GM08714 (cell line): ENCODE measurements around the gene EDRF1.

Source experiments
- H3K4me3 ChIP-seq: fragments of 200-500 bp; sonication (Bioruptor generic); 2 replicates; pipeline ENCODE4 v1.5.1; 2014; ENCODE audit warnings: mild to moderate bottlenecking, low read length, inconsistent platforms
- ZNF274 ChIP-seq: IDR thresholded peaks from 2 replicates; pipeline ENCODE4 v1.6.1; 2012; ENCODE audit warnings: mild to moderate bottlenecking, low read depth, low read length

The EDRF1 gene

GRCh38 chr10:125811251-125811650, 91.7 kb downstream of the EDRF1 start:
- H3K4me3 ChIP-seq, result no peak overlapping the region
- no peak for TF ChIP-seq ZNF274

GRCh38 chr10:125812128-125812750, 92.7 kb downstream of the EDRF1 start:
- H3K4me3 ChIP-seq, result no peak overlapping the region
- no peak for TF ChIP-seq ZNF274
